ENCODE measurements around the gene PLAGL2. TPM values are rescaled to one million over a fixed set of nuclear protein-coding genes. Genes with fewer than 3 reads are reported as not detected.

PLAGL2 gene
- total and polyA plus RNA-seq, 2 of the 8 experiments (the other 6 are each of a cell fraction or from before 2014, with no cell fraction given): 20.6 to 25.4 TPM

DNA sequence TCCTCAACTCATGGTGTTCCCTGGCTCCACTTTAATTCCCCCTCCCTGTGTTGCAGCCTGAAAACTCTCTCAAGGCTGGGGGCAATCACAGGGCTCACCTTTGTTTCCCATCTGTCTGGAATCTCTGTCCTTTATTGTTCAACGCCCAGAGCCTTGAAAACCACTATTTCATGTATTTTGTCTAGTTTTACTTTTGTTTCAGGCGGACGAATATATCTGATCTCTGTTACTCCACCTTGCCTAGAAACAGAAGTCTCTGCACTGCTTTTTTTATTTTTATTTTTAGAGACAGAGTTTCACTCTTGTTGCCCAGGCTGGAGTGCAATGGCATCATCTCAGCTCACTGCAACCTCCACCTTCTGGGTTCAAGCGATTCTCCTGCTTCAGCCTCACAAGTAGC lies 27.6 kb downstream of the PLAGL2 start:
- H2BK120ac ChIP-seq (replicated peaks; ENCODE audit: low read depth, low read length): no peak overlapping the region
- DNase-seq (ENCODE audit: low read depth in 1 of 2, low spot score in 2 of 2) (no peak), FAIRE-seq (no peak)
- H4K91ac ChIP-seq (replicated peaks; ENCODE audit: insufficient read length, low read length): no peak overlapping the region
- ChIA-PET CTCF (ENCODE audit: partially characterized antibody) (interaction anchor here (0.6 to 0.8 kb wide), 2 partner anchors 24 kb away, joined by 3 to 4 read pairs; no protein-coding TSS in a partner anchor), POLR2A (ENCODE audit: partially characterized antibody) (interaction anchor here (1.4 kb wide), 1 partner anchor 9 kb away, joined by 6 read pairs; no protein-coding TSS in a partner anchor)
- no peak overlapping the region for H2BK5ac ChIP-seq (ENCODE audit: low read depth, low read length)
- H3K14ac ChIP-seq (ENCODE audit: insufficient read length): no peak overlapping the region
- no peak overlapping the region for H3K9ac ChIP-seq (replicated peaks in 1 of 4; ENCODE audit: extremely low read depth in 1 of 4, low read depth in 3 of 4, low read length in 3 of 4)
- H3K9me3 ChIP-seq (ENCODE audit: insufficient read depth in 2 of 2, low read depth in 1 of 2, low read length in 1 of 2): peaks cover 0 to 2% of the 10 kb centered on the region in 2 experiments; a peak in 2 of 4 replicates
- H2BK20ac ChIP-seq (ENCODE audit: low read length): no peak overlapping the region
- 0 out of 2 replicates have a peak, but pooled peaks cover 3% of the 10 kb centered on the region for H3K23me2 ChIP-seq (ENCODE audit: low read depth, low read length)
- H4K5ac ChIP-seq (ENCODE audit: insufficient read length, low read depth, low read length): no peak overlapping the region
- H3K27me3 ChIP-seq (replicated peaks in 1 of 4; ENCODE audit: control insufficient read depth in 3 of 4, extremely low read depth in 1 of 4, insufficient read depth in 3 of 4, low read length in 3 of 4): no peaks in the 10 kb centered on the region
- H3K4me2 ChIP-seq (ENCODE audit: insufficient read depth in 1 of 2, low read depth in 2 of 2, low read length in 2 of 2): no peak overlapping the region
- no peak overlapping the region for H2AFZ ChIP-seq (ENCODE audit: low read length)
- H3K18ac ChIP-seq (ENCODE audit: extremely low read depth, low read length): no peak overlapping the region
- no peak overlapping the region for H2BK15ac ChIP-seq (ENCODE audit: low read length)
- H3K4me1 ChIP-seq (replicated peaks in 1 of 4; ENCODE audit: control insufficient read depth in 3 of 4, insufficient read depth in 4 of 4, low read length in 3 of 4): peaks cover 0 to 1% (median 0%) of the 10 kb centered on the region in 4 experiments; a peak in 1 of 7 replicates
- H2AK5ac ChIP-seq (ENCODE audit: low read depth, low read length): no peak overlapping the region
- no peaks in the 10 kb centered on the region for H3K36me3 ChIP-seq (ENCODE audit: control insufficient read depth in 2 of 4, insufficient read depth in 4 of 4, low read length in 3 of 4)
- no peak overlapping the region for H3K23ac ChIP-seq (ENCODE audit: insufficient read length)
- no peaks in the 10 kb centered on the region for H3K79me1 ChIP-seq (ENCODE audit: low read depth, low read length)
- H2BK12ac ChIP-seq (ENCODE audit: low read depth, low read length): no peak overlapping the region
- no peak overlapping the region for H3K4ac ChIP-seq (replicated peaks; ENCODE audit: insufficient read length, low read depth, low read length)
- no peak overlapping the region for H3K27ac ChIP-seq (ENCODE audit: low read depth, low read length)
- no peaks in the 10 kb centered on the region for H3K79me2 ChIP-seq (ENCODE audit: control insufficient read depth in 1 of 2, insufficient read depth in 2 of 2, low read length in 2 of 2)
- no peaks in the 10 kb centered on the region for H4K20me1 ChIP-seq (replicated peaks in 1 of 2; ENCODE audit: control insufficient read depth in 1 of 2, insufficient read depth in 2 of 2, low read length in 2 of 2)
- no peak overlapping the region for H3K4me3 ChIP-seq (ENCODE audit: extremely low read depth in 1 of 4, insufficient read depth in 2 of 4, low read depth in 3 of 4, low read length in 4 of 4)
- no peak overlapping the region for H4K8ac ChIP-seq (ENCODE audit: extremely low read depth, insufficient read depth, low read length)
- TF ChIP-seq SIRT6 (IDR thresholded peaks at IDR 0.05; ENCODE audit: low read length) (no peak), BCL11A (IDR thresholded peaks at IDR 0.05; ENCODE audit: low read depth in 2 of 2, low read length in 2 of 2) (no peak), CBX5 (IDR thresholded peaks at IDR 0.05; ENCODE audit: low read depth, low read length) (no peak)
- H3K56ac ChIP-seq (replicated peaks; ENCODE audit: insufficient read length, low read depth, low read length): no peak overlapping the region
- WGBS, 2 experiments (ENCODE audit: extremely low coverage in 1 of 2, insufficient coverage in 1 of 2, insufficient read length in 1 of 2, insufficient replicate concordance in 2 of 2, low coverage in 1 of 2, low lambda C conversion rate in 2 of 2, missing lambda C conversion rate in 1 of 2): 83% methylated on average over 4 of the region's 4 CpGs; no CpG with 5 or more reads in 1 of the 2 experiments

Measured in H1 (cell line).